Liver (tissue), 9 donors: ENCODE measurements around the gene MKNK2. TPM values are rescaled to one million over a fixed set of nuclear protein-coding genes. Genes with fewer than 3 reads are reported as not detected.

Experiments
- DNase-seq: peaks from one replicate; pipeline ENCODE4 v3.0.0-alpha.2; 2017; ENCODE audit warnings: low spot score
- H3K27ac ChIP-seq, 2 donors: one replicate each; pipeline ENCODE4 v1.7.0; 2013; ENCODE audit warnings: inconsistent platforms in 2 of 2, low read length in 2 of 2, control low read depth in 1 of 2, low read depth in 1 of 2, mild to moderate bottlenecking in 1 of 2
- H3K27me3 ChIP-seq, 4 donors: one replicate each; pipeline versions ENCODE4 v1.6.1 to v1.7.0; 2013; ENCODE audit warnings: low read length in 3 of 4, inconsistent platforms in 1 of 4, mild to moderate bottlenecking in 1 of 4, moderate library complexity in 1 of 4; ENCODE audit not compliant: control insufficient read depth in 4 of 4, insufficient read depth in 4 of 4
- H3K36me3 ChIP-seq, 4 donors: one replicate each; pipeline versions ENCODE4 v1.6.1 to v1.7.0; 2013; ENCODE audit warnings: low read length in 3 of 4, mild to moderate bottlenecking in 3 of 4, low read depth in 1 of 4, moderate library complexity in 1 of 4; ENCODE audit not compliant: control insufficient read depth in 4 of 4, insufficient read depth in 3 of 4
- H3K4me1 ChIP-seq, 4 donors: one replicate each; pipeline versions ENCODE4 v1.6.1 to v1.7.0; 2013; ENCODE audit warnings: low read length in 3 of 4, mild to moderate bottlenecking in 3 of 4, moderate library complexity in 1 of 4; ENCODE audit not compliant: control insufficient read depth in 4 of 4, insufficient read depth in 4 of 4
- H3K4me3 ChIP-seq, 3 donors: one replicate each; pipeline versions ENCODE4 v1.6.1 to v1.7.0; 2013; ENCODE audit warnings: low read length in 3 of 3, control low read depth in 1 of 3, low read depth in 1 of 3, mild to moderate bottlenecking in 1 of 3
- H3K9ac ChIP-seq, 2 donors: one replicate each; pipeline ENCODE4 v1.7.0; 2013; ENCODE audit warnings: low read length in 2 of 2, mild to moderate bottlenecking in 2 of 2, moderate library complexity in 2 of 2, control low read depth in 1 of 2, low read depth in 1 of 2
- H3K9me3 ChIP-seq, 4 donors: one replicate each; pipeline versions ENCODE4 v1.6.1 to v1.7.0; 2013; ENCODE audit warnings: low read length in 3 of 4; ENCODE audit not compliant: control insufficient read depth in 4 of 4
- ATF3 ChIP-seq: IDR thresholded peaks from 2 replicates; pipeline ENCODE4 v1.6.1; 2016; ENCODE audit warnings: antibody characterized with exemption
- CTCF ChIP-seq: fragments of 150-350 bp; IDR thresholded peaks from 2 replicates; pipeline ENCODE4 v1.5.1; 2017; ENCODE audit warnings: improper control_type of control experiment, low read depth, low read length; ENCODE audit not compliant: missing input control
- EGR1 ChIP-seq, 2 donors: IDR thresholded peaks; 2 replicates each; pipeline ENCODE4 v1.6.1; 2016 to 2018; ENCODE audit warnings: antibody characterized with exemption in 2 of 2, low read depth in 2 of 2
- FOXA1 ChIP-seq: IDR thresholded peaks from 2 replicates; pipeline ENCODE4 v1.6.1; 2016; ENCODE audit warnings: antibody characterized with exemption
- FOXA2 ChIP-seq: IDR thresholded peaks from 2 replicates; pipeline ENCODE4 v1.6.1; 2016; ENCODE audit warnings: antibody characterized with exemption
- GABPA ChIP-seq, 2 donors: IDR thresholded peaks in 1 of 2; conservative IDR thresholded peaks in 1 of 2; 2 replicates each; pipeline ENCODE4 v1.6.1; 2016; ENCODE audit warnings: antibody characterized with exemption in 2 of 2, mild to moderate bottlenecking in 1 of 2, moderate library complexity in 1 of 2
- HNF4A ChIP-seq, 2 donors: conservative IDR thresholded peaks; 2 replicates each; pipeline ENCODE4 v1.6.1; 2016; ENCODE audit warnings: antibody characterized with exemption in 2 of 2, mild to moderate bottlenecking in 2 of 2
- HNF4G ChIP-seq: IDR thresholded peaks from 2 replicates; pipeline ENCODE4 v1.6.1; 2016; ENCODE audit warnings: antibody characterized with exemption
- JUND ChIP-seq, 2 donors: IDR thresholded peaks; 2 replicates each; pipeline ENCODE4 v1.6.1; 2016; ENCODE audit warnings: antibody characterized with exemption in 2 of 2
- MAX ChIP-seq: IDR thresholded peaks from 2 replicates; pipeline ENCODE4 v1.6.1; 2016; ENCODE audit warnings: antibody characterized with exemption
- NR2F2 ChIP-seq: IDR thresholded peaks from 2 replicates; pipeline ENCODE4 v1.6.1; 2016; ENCODE audit warnings: antibody characterized with exemption
- RAD21 ChIP-seq, 2 donors: IDR thresholded peaks; 2 replicates each; pipeline ENCODE4 v1.6.1; 2016; ENCODE audit warnings: antibody characterized with exemption in 2 of 2, mild to moderate bottlenecking in 2 of 2
- REST ChIP-seq: IDR thresholded peaks from 2 replicates; pipeline ENCODE4 v1.6.1; 2016; ENCODE audit warnings: antibody characterized with exemption, mild to moderate bottlenecking
- RXRA ChIP-seq, 2 donors: IDR thresholded peaks; 2 replicates each; pipeline ENCODE4 v1.6.1; 2017 to 2018; ENCODE audit warnings: antibody characterized with exemption in 2 of 2, mild to moderate bottlenecking in 1 of 2
- SP1 ChIP-seq: IDR thresholded peaks from 2 replicates; pipeline ENCODE4 v1.6.1; 2018; ENCODE audit warnings: antibody characterized with exemption, mild to moderate bottlenecking
- TAF1 ChIP-seq: conservative IDR thresholded peaks from 2 replicates; pipeline ENCODE4 v1.6.1; 2016; ENCODE audit warnings: antibody characterized with exemption, mild to moderate bottlenecking
- YY1 ChIP-seq: IDR thresholded peaks from 2 replicates; pipeline ENCODE4 v1.6.1; 2016; ENCODE audit warnings: antibody characterized with exemption, mild to moderate bottlenecking
- ZBTB33 ChIP-seq: IDR thresholded peaks from 2 replicates; pipeline ENCODE4 v1.6.1; 2016; ENCODE audit warnings: antibody characterized with exemption
- WGBS: extraction: QIAGEN DNeasy Blood & Tissue Kit; methylation state at CpG from one replicate; pipeline ENCODE4 v1.1.7; 2013; 5-methylcytosine and 5-hydroxymethylcytosine counted together
- polyA plus RNA-seq, 2 donors: library from polyadenylated mRNA; stranded (reverse) in 1 of 2; unstranded in 1 of 2; fragments of 200-250 nt in 1 of 2; fragments of >200 nt in 1 of 2; fragmentation: Nextera tagmentation in 1 of 2; extraction: Ambion mirVana in 1 of 2; gene quantifications; one replicate each; pipeline versions ENCODE4 v1.2.1 to v1.2.3, GENCODE V29; 2013 to 2015
- total RNA-seq, 2 donors: library from RNA; depleted of rRNA; stranded (reverse); fragments of >200 nt; gene quantifications; one replicate each; pipeline ENCODE4 v1.2.3, GENCODE V29; 2014
- donor health status: healthy.
- donor health status: healthy.
- donor health status: healthy.
- donor health status: healthy.
- donor health status: healthy.

MKNK2 gene
- total and polyA plus RNA-seq, 4 donors, result 24.7 to 105 (median 46.4) TPM

- no peaks in the 10 kb centered on the region for H3K36me3 ChIP-seq
- WGBS, result 65% methylated on average over 13 of the region's 13 CpGs
- no peak overlapping the region for H3K4me3 ChIP-seq
- no peak overlapping the region for H3K9ac ChIP-seq
- H3K27me3 ChIP-seq, result no peaks in the 10 kb centered on the region
- H3K9me3 ChIP-seq, result no peaks in the 10 kb centered on the region
- H3K4me1 ChIP-seq, result peaks cover 3 to 26% (median 18%) of the 10 kb centered on the region in 4 donors
- no peak for DNase-seq
- no peak for TF ChIP-seq RAD21 (IDR thresholded peaks at IDR 0.05)
- no peak for TF ChIP-seq HNF4G
- TF ChIP-seq TAF1, result no peak
- no peak for TF ChIP-seq EGR1 (IDR thresholded peaks at IDR 0.05; ENCODE audit: low read depth in 2 of 2)
- TF ChIP-seq HNF4A (conservative IDR thresholded peaks at IDR 0.05), result no peak
- TF ChIP-seq YY1, result no peak
- no peak for TF ChIP-seq REST
- TF ChIP-seq RXRA (IDR thresholded peaks at IDR 0.05), result no peak
- no peak for TF ChIP-seq ATF3
- TF ChIP-seq FOXA2, result no peak
- TF ChIP-seq ZBTB33, result no peak
- TF ChIP-seq JUND (IDR thresholded peaks at IDR 0.05), result no peak
- no peak for TF ChIP-seq NR2F2
- TF ChIP-seq CTCF, result no peak
- TF ChIP-seq SP1, result no peak
- no peak overlapping the region for H3K27ac ChIP-seq
These were observed 13.3 kb upstream of the MKNK2 start for GRCh38 chr19:2064395-2064787.

- Histone ChIP-seq H3K36me3 (no peaks in the 10 kb centered on the region), H3K4me1 (peaks cover 6 to 32% (median 20%) of the 10 kb centered on the region in 4 donors), H3K9ac (no peak overlapping the region), H3K4me3 (no peak overlapping the region), H3K27me3 (no peaks in the 10 kb centered on the region), H3K9me3 (no peaks in the 10 kb centered on the region), H3K27ac (no peak overlapping the region)
- DNase-seq, result no peak
- WGBS, result 89% methylated on average over 8 of the region's 8 CpGs
- no peak for TF ChIP-seq FOXA1
- no peak for TF ChIP-seq RAD21 (IDR thresholded peaks at IDR 0.05)
- no peak for TF ChIP-seq HNF4A (conservative IDR thresholded peaks at IDR 0.05)
- no peak for TF ChIP-seq SP1
- no peak for TF ChIP-seq TAF1
- TF ChIP-seq GABPA (IDR thresholded peaks at IDR 0.05 in 1 of 2, conservative IDR thresholded peaks at IDR 0.05 in 1 of 2), result no peak
- TF ChIP-seq MAX, result no peak
- TF ChIP-seq HNF4G, result no peak
- TF ChIP-seq EGR1 (IDR thresholded peaks at IDR 0.05; ENCODE audit: low read depth in 2 of 2), result no peak
- TF ChIP-seq REST, result no peak
- TF ChIP-seq CTCF, result no peak
- no peak for TF ChIP-seq JUND (IDR thresholded peaks at IDR 0.05)
- no peak for TF ChIP-seq RXRA (IDR thresholded peaks at IDR 0.05)
These were observed 12.8 kb upstream of the MKNK2 start for GRCh38 chr19:2063824-2064223.
